ENCODE data around the gene PPP2R5D.
A peak's percentile ranks its signal among the peaks of the same experiment; 100 is the strongest.
"Not testable (repeated sequence)": the region's sequence is repeated elsewhere in the genome, so short reads cannot be mapped to it uniquely, and the experiment has no call there.

The PPP2R5D gene

GRCh38 chr6:42996513-42996912 lies 12.1 kb downstream of the PPP2R5D start:
- Histone ChIP-seq H3K9ac (ENCODE audit: low read length in 2 of 2) (no peak overlapping the region), H3K36me3 (ENCODE audit: control insufficient read depth in 2 of 2, insufficient read depth in 2 of 2, low read length in 2 of 2) (peaks cover 2 to 5% of the 10 kb centered on the region in 2 donors), H3K4me3 (ENCODE audit: low read length in 2 of 2) (no peak overlapping the region)

GRCh38 chr6:42998205-42998604 lies 13.8 kb downstream of the PPP2R5D start:
- not testable (repeated sequence) for H3K27me3 ChIP-seq (ENCODE audit: control insufficient read depth in 1 of 2, insufficient read depth in 2 of 2, low read length in 2 of 2)

More at GRCh38 chr6:42996513-42996912, 12.1 kb downstream of the PPP2R5D start:
- Histone ChIP-seq H3K9me3 (ENCODE audit: control insufficient read depth in 2 of 2, low read length in 2 of 2) (no peaks in the 10 kb centered on the region), H3K27ac (ENCODE audit: low read length) (no peak overlapping the region), H3K27me3 (ENCODE audit: control insufficient read depth in 1 of 2, insufficient read depth in 2 of 2, low read length in 2 of 2) (no peaks in the 10 kb centered on the region), H3K4me1 (ENCODE audit: control insufficient read depth, insufficient read depth, low read length) (no peaks in the 10 kb centered on the region)

GRCh38 chr6:43001843-43002242 lies 17.5 kb downstream of the PPP2R5D start:
- H3K9me3 ChIP-seq (ENCODE audit: control insufficient read depth in 2 of 2, low read length in 2 of 2), result no peaks in the 10 kb centered on the region
- peaks cover 6% of the 10 kb centered on the region in 2 donors for H3K36me3 ChIP-seq (ENCODE audit: control insufficient read depth in 2 of 2, insufficient read depth in 2 of 2, low read length in 2 of 2)
- no peak overlapping the region for H3K9ac ChIP-seq (ENCODE audit: low read length in 2 of 2)
- no peak overlapping the region for H3K4me3 ChIP-seq (ENCODE audit: low read length in 2 of 2)
- H3K27ac ChIP-seq (ENCODE audit: low read length), result no peak overlapping the region
- H3K4me1 ChIP-seq (ENCODE audit: control insufficient read depth, insufficient read depth, low read length), result no peaks in the 10 kb centered on the region
- H3K27me3 ChIP-seq (ENCODE audit: control insufficient read depth in 1 of 2, insufficient read depth in 2 of 2, low read length in 2 of 2), result no peaks in the 10 kb centered on the region

More at GRCh38 chr6:42998205-42998604, 13.8 kb downstream of the PPP2R5D start:
- H3K36me3 ChIP-seq (ENCODE audit: control insufficient read depth in 2 of 2, insufficient read depth in 2 of 2, low read length in 2 of 2); H3K9ac ChIP-seq (ENCODE audit: low read length in 2 of 2); H3K4me3 ChIP-seq (ENCODE audit: low read length in 2 of 2); H3K9me3 ChIP-seq (ENCODE audit: control insufficient read depth in 2 of 2, low read length in 2 of 2); H3K4me1 ChIP-seq (ENCODE audit: control insufficient read depth, insufficient read depth, low read length); H3K27ac ChIP-seq (ENCODE audit: low read length): not testable (repeated sequence)

GRCh38 chr6:43005844-43006243 lies 21.5 kb downstream of the PPP2R5D start:
- Histone ChIP-seq H3K4me1 (ENCODE audit: control insufficient read depth, insufficient read depth, low read length) (no peaks in the 10 kb centered on the region), H3K27ac (ENCODE audit: low read length) (no peak overlapping the region), H3K27me3 (ENCODE audit: control insufficient read depth in 1 of 2, insufficient read depth in 2 of 2, low read length in 2 of 2) (no peaks in the 10 kb centered on the region), H3K36me3 (ENCODE audit: control insufficient read depth in 2 of 2, insufficient read depth in 2 of 2, low read length in 2 of 2) (peaks cover 40 to 41% of the 10 kb centered on the region in 2 donors), H3K4me3 (ENCODE audit: low read length in 2 of 2) (no peak overlapping the region), H3K9me3 (ENCODE audit: control insufficient read depth in 2 of 2, low read length in 2 of 2) (no peaks in the 10 kb centered on the region), H3K9ac (ENCODE audit: low read length in 2 of 2) (no peak overlapping the region)

- H3K9me3 ChIP-seq (ENCODE audit: control insufficient read depth in 2 of 2, low read length in 2 of 2), result no peaks in the 10 kb centered on the region
- H3K9ac ChIP-seq (ENCODE audit: low read length in 2 of 2), result no peak overlapping the region
- no peaks in the 10 kb centered on the region for H3K4me1 ChIP-seq (ENCODE audit: control insufficient read depth, insufficient read depth, low read length)
- H3K27me3 ChIP-seq (ENCODE audit: control insufficient read depth in 1 of 2, insufficient read depth in 2 of 2, low read length in 2 of 2), result no peaks in the 10 kb centered on the region
- no peak overlapping the region for H3K4me3 ChIP-seq (ENCODE audit: low read length in 2 of 2)
- H3K36me3 ChIP-seq (ENCODE audit: control insufficient read depth in 2 of 2, insufficient read depth in 2 of 2, low read length in 2 of 2), result peaks cover 44 to 45% of the 10 kb centered on the region in 2 donors
- H3K27ac ChIP-seq (ENCODE audit: low read length), result no peak overlapping the region
Measured at GRCh38 chr6:43006251-43006650, 21.9 kb downstream of the PPP2R5D start.

GRCh38 chr6:43007126-43007525 lies 22.8 kb downstream of the PPP2R5D start:
- Histone ChIP-seq H3K36me3 (ENCODE audit: control insufficient read depth in 2 of 2, insufficient read depth in 2 of 2, low read length in 2 of 2) (peaks cover 50% of the 10 kb centered on the region in 2 donors), H3K9ac (ENCODE audit: low read length in 2 of 2) (no peak overlapping the region), H3K27ac (ENCODE audit: low read length) (no peak overlapping the region), H3K9me3 (ENCODE audit: control insufficient read depth in 2 of 2, low read length in 2 of 2) (no peaks in the 10 kb centered on the region), H3K4me1 (ENCODE audit: control insufficient read depth, insufficient read depth, low read length) (peaks cover under 1% of the 10 kb centered on the region), H3K4me3 (ENCODE audit: low read length in 2 of 2) (no peak overlapping the region), H3K27me3 (ENCODE audit: control insufficient read depth in 1 of 2, insufficient read depth in 2 of 2, low read length in 2 of 2) (no peaks in the 10 kb centered on the region)

GRCh38 chr6:43009124-43009523 lies 24.8 kb downstream of the PPP2R5D start:
- Histone ChIP-seq H3K27ac (ENCODE audit: low read length) (no peak overlapping the region), H3K4me3 (ENCODE audit: low read length in 2 of 2) (no peak overlapping the region), H3K27me3 (ENCODE audit: control insufficient read depth in 1 of 2, insufficient read depth in 2 of 2, low read length in 2 of 2) (no peaks in the 10 kb centered on the region), H3K9me3 (ENCODE audit: control insufficient read depth in 2 of 2, low read length in 2 of 2) (no peaks in the 10 kb centered on the region), H3K36me3 (ENCODE audit: control insufficient read depth in 2 of 2, insufficient read depth in 2 of 2, low read length in 2 of 2) (peaks cover 53% of the 10 kb centered on the region in 2 donors), H3K4me1 (ENCODE audit: control insufficient read depth, insufficient read depth, low read length) (peaks cover 15% of the 10 kb centered on the region), H3K9ac (ENCODE audit: low read length in 2 of 2) (no peak overlapping the region)

GRCh38 chr6:43011207-43011606 lies 26.8 kb downstream of the PPP2R5D start:
- Histone ChIP-seq H3K36me3 (ENCODE audit: control insufficient read depth in 2 of 2, insufficient read depth in 2 of 2, low read length in 2 of 2) (peaks cover 48 to 50% of the 10 kb centered on the region in 2 donors), H3K4me3 (ENCODE audit: low read length in 2 of 2) (no peak overlapping the region)

GRCh38 chr6:43012364-43012763 lies 28.0 kb downstream of the PPP2R5D start:
- Histone ChIP-seq H3K9ac (ENCODE audit: low read length in 2 of 2) (peak overlapping the region; percentile 82 to 84), H3K27me3 (ENCODE audit: control insufficient read depth in 1 of 2, insufficient read depth in 2 of 2, low read length in 2 of 2) (no peaks in the 10 kb centered on the region), H3K4me3 (ENCODE audit: low read length in 2 of 2) (peak overlapping the region in 1 of 2 donors; percentile 8), H3K27ac (ENCODE audit: low read length) (no peak overlapping the region), H3K36me3 (ENCODE audit: control insufficient read depth in 2 of 2, insufficient read depth in 2 of 2, low read length in 2 of 2) (peaks cover 42 to 43% of the 10 kb centered on the region in 2 donors), H3K4me1 (ENCODE audit: control insufficient read depth, insufficient read depth, low read length) (peaks cover 45% of the 10 kb centered on the region), H3K9me3 (ENCODE audit: control insufficient read depth in 2 of 2, low read length in 2 of 2) (no peaks in the 10 kb centered on the region)

More at GRCh38 chr6:43011207-43011606, 26.8 kb downstream of the PPP2R5D start:
- Histone ChIP-seq H3K4me1 (ENCODE audit: control insufficient read depth, insufficient read depth, low read length) (peaks cover 33% of the 10 kb centered on the region), H3K27ac (ENCODE audit: low read length) (no peak overlapping the region), H3K9ac (ENCODE audit: low read length in 2 of 2) (peak overlapping the region in 1 of 2 donors; percentile 29), H3K27me3 (ENCODE audit: control insufficient read depth in 1 of 2, insufficient read depth in 2 of 2, low read length in 2 of 2) (no peaks in the 10 kb centered on the region), H3K9me3 (ENCODE audit: control insufficient read depth in 2 of 2, low read length in 2 of 2) (no peaks in the 10 kb centered on the region)

- H3K36me3 ChIP-seq (ENCODE audit: control insufficient read depth in 2 of 2, insufficient read depth in 2 of 2, low read length in 2 of 2), result peaks cover 37 to 43% of the 10 kb centered on the region in 2 donors
- H3K4me3 ChIP-seq (ENCODE audit: low read length in 2 of 2), result peak overlapping the region; percentile 78 to 91
- peak overlapping the region; percentile 37 for H3K27ac ChIP-seq (ENCODE audit: low read length)
- peak overlapping the region; percentile 82 to 84 for H3K9ac ChIP-seq (ENCODE audit: low read length in 2 of 2)
- no peaks in the 10 kb centered on the region for H3K9me3 ChIP-seq (ENCODE audit: control insufficient read depth in 2 of 2, low read length in 2 of 2)
- H3K4me1 ChIP-seq (ENCODE audit: control insufficient read depth, insufficient read depth, low read length), result peaks cover 52% of the 10 kb centered on the region
- no peaks in the 10 kb centered on the region for H3K27me3 ChIP-seq (ENCODE audit: control insufficient read depth in 1 of 2, insufficient read depth in 2 of 2, low read length in 2 of 2)
Measured at GRCh38 chr6:43013097-43013842, 28.9 kb downstream of the PPP2R5D start.

- Histone ChIP-seq H3K27me3 (ENCODE audit: control insufficient read depth in 1 of 2, insufficient read depth in 2 of 2, low read length in 2 of 2) (no peaks in the 10 kb centered on the region), H3K4me3 (ENCODE audit: low read length in 2 of 2) (peak within 1 kb of the TSS; percentile 81 to 91), H3K27ac (ENCODE audit: low read length) (peak within 1 kb of the TSS; percentile 41), H3K9me3 (ENCODE audit: control insufficient read depth in 2 of 2, low read length in 2 of 2) (no peaks in the 10 kb centered on the region), H3K9ac (ENCODE audit: low read length in 2 of 2) (peak within 1 kb of the TSS; percentile 82 to 84), H3K4me1 (ENCODE audit: control insufficient read depth, insufficient read depth, low read length) (peaks cover 55% of the 10 kb centered on the region), H3K36me3 (ENCODE audit: control insufficient read depth in 2 of 2, insufficient read depth in 2 of 2, low read length in 2 of 2) (peaks cover 36 to 43% of the 10 kb centered on the region in 2 donors)
Measured at GRCh38 chr6:43013843-43014433, 29.6 kb downstream of the PPP2R5D start, which contains the start of the genes KLHDC3 and MEA1. KLHDC3 (plus strand) TSS chr6:43014249; CDS start chr6:43017193, 2,944 bp downstream. MEA1 (minus strand) TSS chr6:43013946; CDS start chr6:43013813, 133 bp downstream.

All from stomach smooth muscle (tissue), 2 donors.